SK-N-SH treated with all-trans-retinoic acid at 6 μM for 48 hours (cell line): ENCODE data around the gene RIMS4.

Experiments
- ATAC-seq: fragments of 200-7000 bp; cut with Tn5 transposase; 3 replicates; pipeline ENCODE4 v1.9.1; 2020; ENCODE audit warnings: mild to moderate bottlenecking, moderate library complexity
- ARNTL ChIP-seq: fragments of 450-650 bp; formaldehyde crosslinking; IDR thresholded peaks from 2 replicates; pipeline ENCODE4 v1.5.0; 2020; ENCODE audit warnings: low read depth, mild to moderate bottlenecking, moderate library complexity, borderline replicate concordance
- BACH2 ChIP-seq: fragments of 250-450 bp; sonication (Bioruptor Pico); IDR thresholded peaks from 2 replicates; pipeline ENCODE4 v1.9.0; 2021; ENCODE audit warnings: mild to moderate bottlenecking, borderline replicate concordance
- CSDC2 ChIP-seq: fragments of 250-450 bp; sonication (Bioruptor Pico); IDR thresholded peaks from 2 replicates; pipeline ENCODE4 v1.5.0; 2020; ENCODE audit warnings: mild to moderate bottlenecking, moderate library complexity
- GLIS3 ChIP-seq: fragments of 250-450 bp; sonication (Bioruptor Pico); IDR thresholded peaks from 2 replicates; pipeline ENCODE4 v1.5.0; 2020; ENCODE audit warnings: mild to moderate bottlenecking, moderate library complexity
- POU6F1 ChIP-seq: fragments of 250-450 bp; sonication (Bioruptor Pico); IDR thresholded peaks from 2 replicates; pipeline ENCODE4 v1.8.0; 2021; ENCODE audit warnings: low read depth, mild to moderate bottlenecking, moderate library complexity, borderline replicate concordance
- PPARA ChIP-seq: fragments of 250-450 bp; sonication (Bioruptor Pico); IDR thresholded peaks from 2 replicates; pipeline ENCODE4 v1.5.0; 2020; ENCODE audit warnings: mild to moderate bottlenecking, borderline replicate concordance
- SNAI2 ChIP-seq: fragments of 250-450 bp; sonication (Bioruptor Pico); IDR thresholded peaks from 2 replicates; pipeline ENCODE4 v1.5.0; 2020; ENCODE audit warnings: mild to moderate bottlenecking, moderate library complexity
- TCF4 ChIP-seq: fragments of 250-450 bp; sonication (Bioruptor Pico); IDR thresholded peaks from 2 replicates; pipeline ENCODE4 v1.8.0; 2021; ENCODE audit warnings: mild to moderate bottlenecking, moderate library complexity, borderline replicate concordance
- TOX ChIP-seq: fragments of 250-450 bp; sonication (Bioruptor Pico); IDR thresholded peaks from 2 replicates; pipeline ENCODE4 v1.8.0; 2021; ENCODE audit warnings: mild to moderate bottlenecking, moderate library complexity, borderline replicate concordance
- TSHZ2 ChIP-seq: fragments of 250-450 bp; sonication (Bioruptor Pico); IDR thresholded peaks from 2 replicates; pipeline ENCODE4 v1.5.0; 2020; ENCODE audit warnings: mild to moderate bottlenecking, moderate library complexity
- ZC3H10 ChIP-seq: fragments of 250-450 bp; sonication (Bioruptor Pico); IDR thresholded peaks from 2 replicates; pipeline ENCODE4 v1.5.1; 2021; ENCODE audit warnings: mild to moderate bottlenecking, moderate library complexity
- ZFP3 ChIP-seq: fragments of 250-450 bp; sonication (Bioruptor Pico); IDR thresholded peaks from 2 replicates; pipeline ENCODE4 v1.5.0; 2020; ENCODE audit warnings: mild to moderate bottlenecking, moderate library complexity
- ZFP30 ChIP-seq: fragments of 450-650 bp; formaldehyde crosslinking; IDR thresholded peaks from 2 replicates; pipeline ENCODE4 v1.5.0; 2022; ENCODE audit warnings: mild to moderate bottlenecking, moderate library complexity
- ZNF565 ChIP-seq: fragments of 450-650 bp; formaldehyde crosslinking; conservative IDR thresholded peaks from 2 replicates; pipeline ENCODE4 v1.5.0; 2020; ENCODE audit warnings: low read depth, mild to moderate bottlenecking, moderate library complexity
- ZNF70 ChIP-seq: fragments of 450-650 bp; formaldehyde crosslinking; IDR thresholded peaks from 2 replicates; pipeline ENCODE4 v1.5.0; 2020; ENCODE audit warnings: mild to moderate bottlenecking, moderate library complexity
- ZNF8 ChIP-seq: fragments of 450-650 bp; formaldehyde crosslinking; IDR thresholded peaks from 2 replicates; pipeline ENCODE4 v1.5.0; 2020; ENCODE audit warnings: mild to moderate bottlenecking, moderate library complexity
- TF ChIP-seq, protein P1 (sequence below): fragments of 250-450 bp; sonication (Bioruptor Pico); IDR thresholded peaks from 2 replicates; pipeline ENCODE4 v1.8.0; 2020; ENCODE audit warnings: mild to moderate bottlenecking, moderate library complexity, borderline replicate concordance
- TF ChIP-seq, protein P2 (sequence below): fragments of 250-450 bp; sonication (Bioruptor Pico); IDR thresholded peaks from 2 replicates; pipeline ENCODE4 v1.5.1; 2020; ENCODE audit warnings: low read depth, mild to moderate bottlenecking, moderate library complexity
- TF ChIP-seq, protein P3 (sequence below): fragments of 250-450 bp; sonication (Bioruptor Pico); IDR thresholded peaks from 2 replicates; pipeline ENCODE4 v1.5.1; 2021; ENCODE audit warnings: mild to moderate bottlenecking, moderate library complexity

RIMS4 gene

GRCh38 chr20:44756956-44757355 lies 53.4 kb downstream of the RIMS4 start:
- no peak for TF ChIP-seq GLIS3 (CRISPR knock-in tag)
- no peak for TF ChIP-seq TOX
- no peak for TF ChIP-seq ZFP30 (CRISPR knock-in tag)
- no peak for TF ChIP-seq ZNF70 (CRISPR knock-in tag)
- no peak for TF ChIP-seq ZNF8 (CRISPR knock-in tag)
- no peak for ATAC-seq

DNA sequence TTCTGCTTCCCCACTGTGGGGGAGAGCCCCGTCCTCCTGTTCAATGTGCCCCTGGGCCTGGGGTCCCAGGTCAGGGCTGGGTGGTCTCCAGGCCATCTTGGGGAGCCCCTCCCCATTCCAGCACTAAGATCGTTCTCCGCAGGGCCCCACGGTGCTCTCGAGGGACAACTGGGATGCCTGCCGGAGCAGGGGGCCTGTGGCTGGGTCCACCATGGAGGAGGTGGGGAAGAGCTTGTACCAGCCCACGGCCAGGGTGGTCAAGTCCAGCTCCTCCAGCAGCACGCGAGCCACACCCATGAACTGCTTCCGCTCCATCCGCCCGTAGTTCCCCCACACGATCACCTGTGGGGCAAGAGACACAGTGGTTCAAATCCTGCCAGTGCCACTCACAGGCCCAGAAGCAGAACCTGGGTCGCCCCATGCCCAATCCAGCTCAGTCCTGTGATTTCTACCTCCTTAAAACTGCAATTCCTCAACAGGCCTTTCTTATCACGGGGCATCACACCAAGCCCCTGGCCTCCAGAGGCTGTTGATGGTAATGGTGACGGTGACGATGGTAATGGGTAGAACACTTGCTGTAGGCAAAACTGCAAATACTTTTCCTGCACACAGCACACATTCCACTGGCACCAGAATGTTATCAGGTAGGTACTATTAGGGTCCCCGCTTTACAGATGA lies 54.2 kb downstream of the RIMS4 start:
- no peak for ATAC-seq
- no peak for TF ChIP-seq TCF4

DNA sequence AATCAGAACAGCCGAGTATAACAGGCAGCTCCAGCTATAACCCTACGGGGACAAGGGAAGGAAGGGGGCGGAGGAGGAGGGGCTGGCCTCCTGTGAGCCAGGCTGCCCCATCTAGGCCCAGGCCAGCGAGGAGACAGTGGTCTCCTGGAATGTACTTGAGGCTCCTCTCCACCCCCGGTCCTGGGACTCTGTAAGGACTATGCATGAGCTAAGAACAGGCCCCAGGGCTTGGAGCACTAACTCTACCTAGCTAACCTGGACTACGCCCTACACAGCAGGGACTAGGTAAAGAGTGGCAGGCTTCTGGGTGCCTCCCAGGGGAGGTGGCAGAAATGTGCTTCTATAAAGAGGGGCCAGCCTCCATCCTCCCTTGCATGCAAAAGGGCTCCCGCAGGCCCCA lies 55.8 kb downstream of the RIMS4 start:
- TF ChIP-seq ZFP30 (CRISPR knock-in tag) (no peak), ZFP3 (CRISPR knock-in tag) (no peak), ARNTL (CRISPR knock-in tag) (no peak), TSHZ2 (CRISPR knock-in tag) (no peak), PPARA (CRISPR knock-in tag) (no peak), ZNF565 (CRISPR knock-in tag) (no peak), BACH2 (CRISPR knock-in tag) (no peak), POU6F1 (CRISPR knock-in tag) (no peak)
- TF ChIP-seq, protein P1, sequence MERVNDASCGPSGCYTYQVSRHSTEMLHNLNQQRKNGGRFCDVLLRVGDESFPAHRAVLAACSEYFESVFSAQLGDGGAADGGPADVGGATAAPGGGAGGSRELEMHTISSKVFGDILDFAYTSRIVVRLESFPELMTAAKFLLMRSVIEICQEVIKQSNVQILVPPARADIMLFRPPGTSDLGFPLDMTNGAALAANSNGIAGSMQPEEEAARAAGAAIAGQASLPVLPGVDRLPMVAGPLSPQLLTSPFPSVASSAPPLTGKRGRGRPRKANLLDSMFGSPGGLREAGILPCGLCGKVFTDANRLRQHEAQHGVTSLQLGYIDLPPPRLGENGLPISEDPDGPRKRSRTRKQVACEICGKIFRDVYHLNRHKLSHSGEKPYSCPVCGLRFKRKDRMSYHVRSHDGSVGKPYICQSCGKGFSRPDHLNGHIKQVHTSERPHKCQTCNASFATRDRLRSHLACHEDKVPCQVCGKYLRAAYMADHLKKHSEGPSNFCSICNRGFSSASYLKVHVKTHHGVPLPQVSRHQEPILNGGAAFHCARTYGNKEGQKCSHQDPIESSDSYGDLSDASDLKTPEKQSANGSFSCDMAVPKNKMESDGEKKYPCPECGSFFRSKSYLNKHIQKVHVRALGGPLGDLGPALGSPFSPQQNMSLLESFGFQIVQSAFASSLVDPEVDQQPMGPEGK (CRISPR knock-in tag), result no peak
- TF ChIP-seq, protein P2, sequence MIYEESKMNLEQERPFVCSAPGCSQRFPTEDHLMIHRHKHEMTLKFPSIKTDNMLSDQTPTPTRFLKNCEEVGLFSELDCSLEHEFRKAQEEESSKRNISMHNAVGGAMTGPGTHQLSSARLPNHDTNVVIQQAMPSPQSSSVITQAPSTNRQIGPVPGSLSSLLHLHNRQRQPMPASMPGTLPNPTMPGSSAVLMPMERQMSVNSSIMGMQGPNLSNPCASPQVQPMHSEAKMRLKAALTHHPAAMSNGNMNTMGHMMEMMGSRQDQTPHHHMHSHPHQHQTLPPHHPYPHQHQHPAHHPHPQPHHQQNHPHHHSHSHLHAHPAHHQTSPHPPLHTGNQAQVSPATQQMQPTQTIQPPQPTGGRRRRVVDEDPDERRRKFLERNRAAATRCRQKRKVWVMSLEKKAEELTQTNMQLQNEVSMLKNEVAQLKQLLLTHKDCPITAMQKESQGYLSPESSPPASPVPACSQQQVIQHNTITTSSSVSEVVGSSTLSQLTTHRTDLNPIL (CRISPR knock-in tag), result no peak
- ATAC-seq, result no peak

DNA sequence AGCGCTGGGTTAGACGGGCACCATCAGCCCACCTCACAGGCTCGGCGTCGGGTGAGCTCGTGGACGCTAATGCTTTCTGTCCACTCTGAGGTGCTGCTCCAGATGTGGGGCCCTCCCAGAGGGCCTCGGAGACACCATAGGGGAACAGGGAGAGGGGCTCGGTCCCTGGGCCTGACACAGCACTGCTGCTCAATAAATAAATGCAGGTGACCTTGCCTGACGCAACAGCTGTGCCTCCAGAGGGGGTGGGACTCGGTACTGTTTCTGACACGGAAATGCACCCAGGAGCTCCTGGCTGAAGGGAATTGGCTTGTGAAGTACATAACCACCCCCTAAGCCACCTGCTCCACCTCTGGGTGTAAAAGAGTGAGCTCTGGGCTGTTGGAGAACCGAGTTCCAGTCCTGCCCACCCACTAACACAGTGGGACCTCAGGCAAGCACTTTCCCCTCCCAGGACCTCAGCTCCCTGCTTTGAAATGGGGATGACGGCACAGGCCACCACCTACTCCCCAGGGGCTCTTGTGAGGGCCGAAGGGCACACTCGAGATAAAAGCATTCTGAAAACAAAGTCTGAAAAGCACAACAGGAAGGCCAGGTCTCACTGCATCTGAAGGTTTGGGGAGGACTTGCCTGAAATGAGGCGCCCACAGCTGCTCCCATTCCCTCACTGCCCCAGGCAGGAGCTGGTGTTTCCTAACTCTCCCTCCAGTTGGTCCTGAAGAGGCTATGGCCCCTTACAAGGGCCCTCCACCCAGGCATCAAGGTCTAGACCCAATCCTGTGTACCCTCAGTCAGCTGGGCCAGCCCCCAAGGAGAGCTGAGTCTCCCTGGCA lies 58.0 kb downstream of the RIMS4 start:
- no peak for TF ChIP-seq ARNTL (CRISPR knock-in tag)
- TF ChIP-seq, protein P1 (CRISPR knock-in tag), result no peak
- no peak for TF ChIP-seq TSHZ2 (CRISPR knock-in tag)
- TF ChIP-seq SNAI2 (CRISPR knock-in tag), result no peak
- no peak for TF ChIP-seq TOX
- no peak for TF ChIP-seq CSDC2
- TF ChIP-seq, protein P3, sequence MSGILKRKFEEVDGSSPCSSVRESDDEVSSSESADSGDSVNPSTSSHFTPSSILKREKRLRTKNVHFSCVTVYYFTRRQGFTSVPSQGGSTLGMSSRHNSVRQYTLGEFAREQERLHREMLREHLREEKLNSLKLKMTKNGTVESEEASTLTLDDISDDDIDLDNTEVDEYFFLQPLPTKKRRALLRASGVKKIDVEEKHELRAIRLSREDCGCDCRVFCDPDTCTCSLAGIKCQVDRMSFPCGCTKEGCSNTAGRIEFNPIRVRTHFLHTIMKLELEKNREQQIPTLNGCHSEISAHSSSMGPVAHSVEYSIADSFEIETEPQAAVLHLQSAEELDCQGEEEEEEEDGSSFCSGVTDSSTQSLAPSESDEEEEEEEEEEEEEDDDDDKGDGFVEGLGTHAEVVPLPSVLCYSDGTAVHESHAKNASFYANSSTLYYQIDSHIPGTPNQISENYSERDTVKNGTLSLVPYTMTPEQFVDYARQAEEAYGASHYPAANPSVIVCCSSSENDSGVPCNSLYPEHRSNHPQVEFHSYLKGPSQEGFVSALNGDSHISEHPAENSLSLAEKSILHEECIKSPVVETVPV (CRISPR knock-in tag), result no peak
- TF ChIP-seq ZC3H10 (CRISPR knock-in tag), result no peak
- no peak for TF ChIP-seq ZFP30 (CRISPR knock-in tag)
- no peak for TF ChIP-seq GLIS3 (CRISPR knock-in tag)
- no peak for ATAC-seq
